HEK293 (cell line): Measurements from ENCODE around the gene CLDN3.

Experiments
- CTCF ChIA-PET: fragments of 350-600 bp; formaldehyde crosslinking; extraction: SDS; loops from one replicate; lab custom pipeline; 2021; ENCODE audit warnings: antibody characterized with exemption; lab: Yijun Ruan, JAX
- POLR2A ChIA-PET: fragments of 300-600 bp; formaldehyde crosslinking; extraction: SDS; loops from one replicate; lab custom pipeline; 2020; ENCODE audit warnings: antibody characterized with exemption, inconsistent platforms; lab: Yijun Ruan, JAX
- H3K27ac ChIP-seq: fragments of 200-500 bp; sonication (Bioruptor generic); 2 replicates; pipeline ENCODE4 v1.5.1; 2014; ENCODE audit warnings: low read depth, low read length, control low read depth, inconsistent platforms; ENCODE audit errors: extremely low read depth
- H3K36me3 ChIP-seq, 2 experiments: fragments of 200-500 bp in 1 of 2; sonication (Bioruptor generic) in 1 of 2; 1 replicate in 1 of 2; 2 replicates in 1 of 2; pipeline ENCODE4 v1.5.1; 2014 to 2017; ENCODE audit warnings: inconsistent platforms in 2 of 2, low read length in 2 of 2; ENCODE audit not compliant: control insufficient read depth in 2 of 2, insufficient read depth in 1 of 2
- H3K4me1 ChIP-seq: fragments of 200-500 bp; sonication (Bioruptor generic); 2 replicates; pipeline ENCODE4 v1.5.1; 2014; ENCODE audit warnings: mild to moderate bottlenecking, low read length, inconsistent platforms; ENCODE audit not compliant: control insufficient read depth, insufficient read depth
- H3K4me3 ChIP-seq: 2 replicates; pipeline ENCODE4 v1.5.1; 2011; ENCODE audit warnings: low read depth, mild to moderate bottlenecking, control low read depth, low read length, moderate library complexity
- H3K9me3 ChIP-seq: fragments of 200-500 bp; sonication (Bioruptor generic); 2 replicates; pipeline ENCODE4 v1.5.1; 2014; ENCODE audit warnings: low read depth, low read length, inconsistent platforms; ENCODE audit not compliant: control insufficient read depth, insufficient read depth
- BCL11B ChIP-seq: fragments of 450-650 bp; formaldehyde crosslinking; IDR thresholded peaks from 2 replicates; pipeline ENCODE4 v1.5.1; 2016; ENCODE audit warnings: low read depth, missing biosample characterization, missing genetic modification characterization
- GLIS1 ChIP-seq: fragments of 450-650 bp; formaldehyde crosslinking; IDR thresholded peaks from 2 replicates; pipeline ENCODE4 v1.5.1; 2016; ENCODE audit warnings: missing biosample characterization, missing genetic modification characterization
- HIC1 ChIP-seq: fragments of 450-650 bp; formaldehyde crosslinking; IDR thresholded peaks from 2 replicates; pipeline ENCODE4 v1.5.1; 2016; ENCODE audit warnings: missing biosample characterization, missing genetic modification characterization
- KLF9 ChIP-seq: fragments of 450-650 bp; formaldehyde crosslinking; IDR thresholded peaks from 2 replicates; pipeline ENCODE4 v1.5.1; 2016; ENCODE audit warnings: missing biosample characterization, missing genetic modification characterization, low read depth
- PRDM2 ChIP-seq: fragments of 450-650 bp; formaldehyde crosslinking; IDR thresholded peaks from 2 replicates; pipeline ENCODE4 v1.5.1; 2016; ENCODE audit warnings: missing biosample characterization, missing genetic modification characterization, borderline replicate concordance
- REST ChIP-seq: fragments of 450-650 bp; formaldehyde crosslinking; IDR thresholded peaks from 2 replicates; pipeline ENCODE4 v1.5.1; 2016; ENCODE audit warnings: missing biosample characterization, missing genetic modification characterization
- SETDB1 ChIP-seq: IDR thresholded peaks from one replicate; pipeline ENCODE4 v1.6.1; 2017; ENCODE audit warnings: mild to moderate bottlenecking, low read length, moderate library complexity, mixed read lengths; ENCODE audit not compliant: insufficient read length
- WT1 ChIP-seq: fragments of 450-650 bp; formaldehyde crosslinking; IDR thresholded peaks from 2 replicates; pipeline ENCODE4 v1.5.1; 2016; ENCODE audit warnings: missing biosample characterization, missing genetic modification characterization
- ZBTB49 ChIP-seq: fragments of 450-650 bp; formaldehyde crosslinking; IDR thresholded peaks from 2 replicates; pipeline ENCODE4 v1.5.1; 2016; ENCODE audit warnings: missing biosample characterization, missing genetic modification characterization, low read depth
- ZEB2 ChIP-seq: fragments of 450-650 bp; formaldehyde crosslinking; IDR thresholded peaks from 2 replicates; pipeline ENCODE4 v1.5.1; 2016; ENCODE audit warnings: missing biosample characterization, missing genetic modification characterization
- ZFP3 ChIP-seq: fragments of 450-650 bp; formaldehyde crosslinking; IDR thresholded peaks from 2 replicates; pipeline ENCODE4 v1.5.1; 2016; ENCODE audit warnings: low read depth, missing biosample characterization, missing genetic modification characterization
- ZNF169 ChIP-seq: fragments of 450-650 bp; formaldehyde crosslinking; IDR thresholded peaks from 2 replicates; pipeline ENCODE4 v1.5.1; 2016; ENCODE audit warnings: missing biosample characterization, missing genetic modification characterization
- ZNF2 ChIP-seq: fragments of 450-650 bp; formaldehyde crosslinking; IDR thresholded peaks from 2 replicates; pipeline ENCODE4 v1.5.1; 2016; ENCODE audit warnings: missing biosample characterization, missing genetic modification characterization
- ZNF501 ChIP-seq: fragments of 450-650 bp; formaldehyde crosslinking; IDR thresholded peaks from 2 replicates; pipeline ENCODE4 v1.5.1; 2016; ENCODE audit warnings: missing biosample characterization, missing genetic modification characterization
- ZNF529 ChIP-seq: fragments of 450-650 bp; formaldehyde crosslinking; IDR thresholded peaks from 2 replicates; pipeline ENCODE4 v1.5.1; 2017; ENCODE audit warnings: missing genetic modification characterization, missing biosample characterization; ENCODE audit not compliant: insufficient replicate concordance
- ZNF558 ChIP-seq: fragments of 450-650 bp; formaldehyde crosslinking; IDR thresholded peaks from 2 replicates; pipeline ENCODE4 v1.5.1; 2016; ENCODE audit warnings: missing biosample characterization, missing genetic modification characterization
- ZNF571 ChIP-seq: fragments of 450-650 bp; formaldehyde crosslinking; IDR thresholded peaks from 2 replicates; pipeline ENCODE4 v1.5.0; 2017; ENCODE audit warnings: missing biosample characterization, missing genetic modification characterization
- ZNF645 ChIP-seq: fragments of 450-650 bp; formaldehyde crosslinking; IDR thresholded peaks from 2 replicates; pipeline ENCODE4; 2016; ENCODE audit warnings: missing biosample characterization, missing genetic modification characterization
- ZSCAN30 ChIP-seq: fragments of 450-650 bp; IDR thresholded peaks from 2 replicates; pipeline ENCODE4 v1.5.1; 2018; ENCODE audit warnings: missing biosample characterization, mild to moderate bottlenecking, missing genetic modification characterization, moderate library complexity

Gene CLDN3

GRCh38 chr7:73817121-73817520 is 47.1 kb upstream of the CLDN3 start (continued):
- TF ChIP-seq REST (tag by site-specific recombination): no peak
- TF ChIP-seq GLIS1: no peak

- Histone ChIP-seq H3K27ac (no peak overlapping the region), H3K4me3 (no peak overlapping the region), H3K9me3 (no peaks in the 10 kb centered on the region), H3K36me3 (no peaks in the 10 kb centered on the region), H3K4me1 (no peaks in the 10 kb centered on the region)
- ChIA-PET POLR2A (interaction anchor here (0.8 kb wide), 1 partner anchor 11 kb away, joined by 6 read pairs; no protein-coding TSS in a partner anchor), CTCF (interaction anchor here (0.7 to 3.0 kb wide), 4 partner anchors 14 to 210 kb away, joined by 3 to 17 read pairs (median 4); no protein-coding TSS in a partner anchor)
- TF ChIP-seq ZFP3 (tag by site-specific recombination): no peak
- TF ChIP-seq ZNF571 (tag by site-specific recombination): no peak
- no peak for TF ChIP-seq WT1 (tag by site-specific recombination)
- no peak for TF ChIP-seq ZNF2
- no peak for TF ChIP-seq ZEB2 (tag by site-specific recombination)
- no peak for TF ChIP-seq HIC1 (tag by site-specific recombination)
- TF ChIP-seq ZSCAN30: no peak
- no peak for TF ChIP-seq ZBTB49 (tag by site-specific recombination)
- TF ChIP-seq ZNF501 (tag by site-specific recombination): no peak
Measured at GRCh38 chr7:73815436-73815835, 45.4 kb upstream of the CLDN3 start.

GRCh38 chr7:73812996-73813395 is 42.9 kb upstream of the CLDN3 start:
- Histone ChIP-seq H3K4me1 (no peaks in the 10 kb centered on the region), H3K36me3 (no peaks in the 10 kb centered on the region), H3K4me3 (no peak overlapping the region), H3K9me3 (no peaks in the 10 kb centered on the region), H3K27ac (no peak overlapping the region)
- ChIA-PET POLR2A (no interaction called here), CTCF (interaction anchor here (4.3 kb wide), 1 partner anchor 42 kb away, joined by 40 read pairs; no protein-coding TSS in a partner anchor)
- no peak for TF ChIP-seq ZNF645 (tag by site-specific recombination)
- TF ChIP-seq ZNF558 (tag by site-specific recombination): 0 out of 2 replicates have a peak, but pooled peaks have one; percentile 46
- peak; percentile 21 for TF ChIP-seq ZNF529 (tag by site-specific recombination)
- TF ChIP-seq BCL11B (tag by site-specific recombination): no peak
- no peak for TF ChIP-seq KLF9 (tag by site-specific recombination)
- peak; percentile 26 for TF ChIP-seq SETDB1
- TF ChIP-seq ZNF169 (tag by site-specific recombination): no peak
- no peak for TF ChIP-seq PRDM2 (tag by site-specific recombination)
